HG02885 (cell line): ENCODE measurements around the gene TSPAN14.

Experiments
- ATAC-seq: cut with Tn5 transposase; IDR thresholded peaks from one replicate; pipeline ENCODE4 v1.9.1; 2021; ENCODE audit warnings: mild to moderate bottlenecking; ENCODE audit not compliant: unreplicated experiment, poor library complexity

The TSPAN14 gene

GRCh38 chr10:80569131-80569895 is 115.2 kb downstream of the TSPAN14 start:
- ATAC-seq = no peak

GRCh38 chr10:80571352-80571751 is 117.2 kb downstream of the TSPAN14 start:
- ATAC-seq = no peak

- no peak for ATAC-seq
Observed at GRCh38 chr10:80579181-80579763, 125.2 kb downstream of the TSPAN14 start.

- ATAC-seq = no peak
Observed at GRCh38 chr10:80579849-80580637, 125.9 kb downstream of the TSPAN14 start.

GRCh38 chr10:80580638-80581468 is 126.7 kb downstream of the TSPAN14 start:
- no peak for ATAC-seq

- no peak for ATAC-seq
Observed at GRCh38 chr10:80581469-80581835, 127.3 kb downstream of the TSPAN14 start.

- no peak for ATAC-seq
Observed at GRCh38 chr10:80582286-80582960, 128.3 kb downstream of the TSPAN14 start.
